Liver (tissue), 9 donors: ENCODE data around the gene PLA1A. TPM values are rescaled to one million over a fixed set of nuclear protein-coding genes. Genes with fewer than 3 reads are reported as not detected.

Experiments
- DNase-seq: peaks from one replicate; pipeline ENCODE4 v3.0.0-alpha.2; 2017; ENCODE audit warnings: low spot score
- H3K27ac ChIP-seq, 2 donors: one replicate each; pipeline ENCODE4 v1.7.0; 2013; ENCODE audit warnings: inconsistent platforms in 2 of 2, low read length in 2 of 2, control low read depth in 1 of 2, low read depth in 1 of 2, mild to moderate bottlenecking in 1 of 2
- H3K27me3 ChIP-seq, 4 donors: one replicate each; pipeline versions ENCODE4 v1.6.1 to v1.7.0; 2013; ENCODE audit warnings: low read length in 3 of 4, inconsistent platforms in 1 of 4, mild to moderate bottlenecking in 1 of 4, moderate library complexity in 1 of 4; ENCODE audit not compliant: control insufficient read depth in 4 of 4, insufficient read depth in 4 of 4
- H3K36me3 ChIP-seq, 4 donors: one replicate each; pipeline versions ENCODE4 v1.6.1 to v1.7.0; 2013; ENCODE audit warnings: low read length in 3 of 4, mild to moderate bottlenecking in 3 of 4, low read depth in 1 of 4, moderate library complexity in 1 of 4; ENCODE audit not compliant: control insufficient read depth in 4 of 4, insufficient read depth in 3 of 4
- H3K4me1 ChIP-seq, 4 donors: one replicate each; pipeline versions ENCODE4 v1.6.1 to v1.7.0; 2013; ENCODE audit warnings: low read length in 3 of 4, mild to moderate bottlenecking in 3 of 4, moderate library complexity in 1 of 4; ENCODE audit not compliant: control insufficient read depth in 4 of 4, insufficient read depth in 4 of 4
- H3K4me3 ChIP-seq, 3 donors: one replicate each; pipeline versions ENCODE4 v1.6.1 to v1.7.0; 2013; ENCODE audit warnings: low read length in 3 of 3, control low read depth in 1 of 3, low read depth in 1 of 3, mild to moderate bottlenecking in 1 of 3
- H3K9ac ChIP-seq, 2 donors: one replicate each; pipeline ENCODE4 v1.7.0; 2013; ENCODE audit warnings: low read length in 2 of 2, mild to moderate bottlenecking in 2 of 2, moderate library complexity in 2 of 2, control low read depth in 1 of 2, low read depth in 1 of 2
- H3K9me3 ChIP-seq, 4 donors: one replicate each; pipeline versions ENCODE4 v1.6.1 to v1.7.0; 2013; ENCODE audit warnings: low read length in 3 of 4; ENCODE audit not compliant: control insufficient read depth in 4 of 4
- EGR1 ChIP-seq, 2 donors: IDR thresholded peaks; 2 replicates each; pipeline ENCODE4 v1.6.1; 2016 to 2018; ENCODE audit warnings: antibody characterized with exemption in 2 of 2, low read depth in 2 of 2
- FOXA1 ChIP-seq: IDR thresholded peaks from 2 replicates; pipeline ENCODE4 v1.6.1; 2016; ENCODE audit warnings: antibody characterized with exemption
- FOXA2 ChIP-seq: IDR thresholded peaks from 2 replicates; pipeline ENCODE4 v1.6.1; 2016; ENCODE audit warnings: antibody characterized with exemption
- GABPA ChIP-seq, 2 donors: IDR thresholded peaks in 1 of 2; conservative IDR thresholded peaks in 1 of 2; 2 replicates each; pipeline ENCODE4 v1.6.1; 2016; ENCODE audit warnings: antibody characterized with exemption in 2 of 2, mild to moderate bottlenecking in 1 of 2, moderate library complexity in 1 of 2
- HNF4A ChIP-seq, 2 donors: conservative IDR thresholded peaks; 2 replicates each; pipeline ENCODE4 v1.6.1; 2016; ENCODE audit warnings: antibody characterized with exemption in 2 of 2, mild to moderate bottlenecking in 2 of 2
- HNF4G ChIP-seq: IDR thresholded peaks from 2 replicates; pipeline ENCODE4 v1.6.1; 2016; ENCODE audit warnings: antibody characterized with exemption
- JUND ChIP-seq, 2 donors: IDR thresholded peaks; 2 replicates each; pipeline ENCODE4 v1.6.1; 2016; ENCODE audit warnings: antibody characterized with exemption in 2 of 2
- NR2F2 ChIP-seq: IDR thresholded peaks from 2 replicates; pipeline ENCODE4 v1.6.1; 2016; ENCODE audit warnings: antibody characterized with exemption
- RAD21 ChIP-seq, 2 donors: IDR thresholded peaks; 2 replicates each; pipeline ENCODE4 v1.6.1; 2016; ENCODE audit warnings: antibody characterized with exemption in 2 of 2, mild to moderate bottlenecking in 2 of 2
- RXRA ChIP-seq, 2 donors: IDR thresholded peaks; 2 replicates each; pipeline ENCODE4 v1.6.1; 2017 to 2018; ENCODE audit warnings: antibody characterized with exemption in 2 of 2, mild to moderate bottlenecking in 1 of 2
- SP1 ChIP-seq: IDR thresholded peaks from 2 replicates; pipeline ENCODE4 v1.6.1; 2018; ENCODE audit warnings: antibody characterized with exemption, mild to moderate bottlenecking
- TAF1 ChIP-seq: conservative IDR thresholded peaks from 2 replicates; pipeline ENCODE4 v1.6.1; 2016; ENCODE audit warnings: antibody characterized with exemption, mild to moderate bottlenecking
- YY1 ChIP-seq: IDR thresholded peaks from 2 replicates; pipeline ENCODE4 v1.6.1; 2016; ENCODE audit warnings: antibody characterized with exemption, mild to moderate bottlenecking
- WGBS: extraction: QIAGEN DNeasy Blood & Tissue Kit; methylation state at CpG from one replicate; pipeline ENCODE4 v1.1.7; 2013; 5-methylcytosine and 5-hydroxymethylcytosine counted together
- polyA plus RNA-seq, 2 donors: library from polyadenylated mRNA; stranded (reverse) in 1 of 2; unstranded in 1 of 2; fragments of 200-250 nt in 1 of 2; fragments of >200 nt in 1 of 2; fragmentation: Nextera tagmentation in 1 of 2; extraction: Ambion mirVana in 1 of 2; gene quantifications; one replicate each; pipeline versions ENCODE4 v1.2.1 to v1.2.3, GENCODE V29; 2013 to 2015
- total RNA-seq, 2 donors: library from RNA; depleted of rRNA; stranded (reverse); fragments of >200 nt; gene quantifications; one replicate each; pipeline ENCODE4 v1.2.3, GENCODE V29; 2014
- TF ChIP-seq, protein P1 (sequence below): IDR thresholded peaks from 2 replicates; pipeline ENCODE4 v1.6.1; 2016; ENCODE audit warnings: antibody characterized with exemption
- TF ChIP-seq, protein P2 (sequence below): fragments of 150-350 bp; IDR thresholded peaks from 2 replicates; pipeline ENCODE4 v1.5.1; 2017; ENCODE audit warnings: improper control_type of control experiment, low read depth, low read length; ENCODE audit not compliant: missing input control
- TF ChIP-seq, protein P3 (sequence below): IDR thresholded peaks from 2 replicates; pipeline ENCODE4 v1.6.1; 2016; ENCODE audit warnings: antibody characterized with exemption, mild to moderate bottlenecking
- TF ChIP-seq, protein P4 (sequence below): IDR thresholded peaks from 2 replicates; pipeline ENCODE4 v1.6.1; 2016; ENCODE audit warnings: antibody characterized with exemption
- donor health status: healthy.
- donor health status: healthy.
- donor health status: healthy.
- donor health status: healthy.
- donor health status: healthy.

Gene PLA1A
- total and polyA plus RNA-seq, 4 donors, result 6.0 to 63.9 (median 33.0) TPM

DNA sequence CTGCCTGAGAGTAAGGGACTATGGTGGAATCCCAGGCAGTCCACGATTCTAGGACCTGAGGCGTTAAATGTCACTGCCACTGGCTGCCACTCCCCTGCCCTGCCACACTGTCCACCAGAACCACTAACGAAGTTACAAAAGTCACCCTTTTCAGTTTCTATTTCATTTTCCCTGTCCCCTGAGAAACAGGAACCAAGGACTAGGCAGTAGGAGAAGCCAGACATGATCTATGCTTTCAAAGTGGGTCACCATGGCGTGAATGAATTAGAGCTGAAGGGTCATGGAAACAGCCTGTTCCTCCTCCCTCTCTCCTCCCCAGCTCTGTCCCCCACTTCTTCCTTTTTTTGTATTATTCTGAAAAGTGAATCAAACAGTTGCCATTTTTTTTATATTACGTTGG lies 27.5 kb upstream of the PLA1A start:
- H3K27ac ChIP-seq, result peak overlapping the region in 1 of 2 donors; percentile 10
- H3K9ac ChIP-seq, result no peak overlapping the region
- DNase-seq, result no peak
- TF ChIP-seq, protein P1, sequence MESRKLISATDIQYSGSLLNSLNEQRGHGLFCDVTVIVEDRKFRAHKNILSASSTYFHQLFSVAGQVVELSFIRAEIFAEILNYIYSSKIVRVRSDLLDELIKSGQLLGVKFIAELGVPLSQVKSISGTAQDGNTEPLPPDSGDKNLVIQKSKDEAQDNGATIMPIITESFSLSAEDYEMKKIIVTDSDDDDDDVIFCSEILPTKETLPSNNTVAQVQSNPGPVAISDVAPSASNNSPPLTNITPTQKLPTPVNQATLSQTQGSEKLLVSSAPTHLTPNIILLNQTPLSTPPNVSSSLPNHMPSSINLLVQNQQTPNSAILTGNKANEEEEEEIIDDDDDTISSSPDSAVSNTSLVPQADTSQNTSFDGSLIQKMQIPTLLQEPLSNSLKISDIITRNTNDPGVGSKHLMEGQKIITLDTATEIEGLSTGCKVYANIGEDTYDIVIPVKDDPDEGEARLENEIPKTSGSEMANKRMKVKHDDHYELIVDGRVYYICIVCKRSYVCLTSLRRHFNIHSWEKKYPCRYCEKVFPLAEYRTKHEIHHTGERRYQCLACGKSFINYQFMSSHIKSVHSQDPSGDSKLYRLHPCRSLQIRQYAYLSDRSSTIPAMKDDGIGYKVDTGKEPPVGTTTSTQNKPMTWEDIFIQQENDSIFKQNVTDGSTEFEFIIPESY, result no peak
- no peak for TF ChIP-seq EGR1 (IDR thresholded peaks at IDR 0.05; ENCODE audit: low read depth in 2 of 2)
- no peak for TF ChIP-seq NR2F2
- TF ChIP-seq, protein P2, sequence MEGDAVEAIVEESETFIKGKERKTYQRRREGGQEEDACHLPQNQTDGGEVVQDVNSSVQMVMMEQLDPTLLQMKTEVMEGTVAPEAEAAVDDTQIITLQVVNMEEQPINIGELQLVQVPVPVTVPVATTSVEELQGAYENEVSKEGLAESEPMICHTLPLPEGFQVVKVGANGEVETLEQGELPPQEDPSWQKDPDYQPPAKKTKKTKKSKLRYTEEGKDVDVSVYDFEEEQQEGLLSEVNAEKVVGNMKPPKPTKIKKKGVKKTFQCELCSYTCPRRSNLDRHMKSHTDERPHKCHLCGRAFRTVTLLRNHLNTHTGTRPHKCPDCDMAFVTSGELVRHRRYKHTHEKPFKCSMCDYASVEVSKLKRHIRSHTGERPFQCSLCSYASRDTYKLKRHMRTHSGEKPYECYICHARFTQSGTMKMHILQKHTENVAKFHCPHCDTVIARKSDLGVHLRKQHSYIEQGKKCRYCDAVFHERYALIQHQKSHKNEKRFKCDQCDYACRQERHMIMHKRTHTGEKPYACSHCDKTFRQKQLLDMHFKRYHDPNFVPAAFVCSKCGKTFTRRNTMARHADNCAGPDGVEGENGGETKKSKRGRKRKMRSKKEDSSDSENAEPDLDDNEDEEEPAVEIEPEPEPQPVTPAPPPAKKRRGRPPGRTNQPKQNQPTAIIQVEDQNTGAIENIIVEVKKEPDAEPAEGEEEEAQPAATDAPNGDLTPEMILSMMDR, result no peak
- no peak for TF ChIP-seq FOXA1
- no peak for TF ChIP-seq HNF4G
- TF ChIP-seq RAD21 (IDR thresholded peaks at IDR 0.05), result no peak
- no peak for TF ChIP-seq GABPA (IDR thresholded peaks at IDR 0.05 in 1 of 2, conservative IDR thresholded peaks at IDR 0.05 in 1 of 2)
- no peak for TF ChIP-seq TAF1
- H3K27me3 ChIP-seq, result no peaks in the 10 kb centered on the region
- no peak overlapping the region for H3K4me3 ChIP-seq
- no peaks in the 10 kb centered on the region for H3K36me3 ChIP-seq
- 82% methylated on average over 5 of the region's 5 CpGs for WGBS
- H3K9me3 ChIP-seq, result no peaks in the 10 kb centered on the region
- no peaks in the 10 kb centered on the region for H3K4me1 ChIP-seq

DNA sequence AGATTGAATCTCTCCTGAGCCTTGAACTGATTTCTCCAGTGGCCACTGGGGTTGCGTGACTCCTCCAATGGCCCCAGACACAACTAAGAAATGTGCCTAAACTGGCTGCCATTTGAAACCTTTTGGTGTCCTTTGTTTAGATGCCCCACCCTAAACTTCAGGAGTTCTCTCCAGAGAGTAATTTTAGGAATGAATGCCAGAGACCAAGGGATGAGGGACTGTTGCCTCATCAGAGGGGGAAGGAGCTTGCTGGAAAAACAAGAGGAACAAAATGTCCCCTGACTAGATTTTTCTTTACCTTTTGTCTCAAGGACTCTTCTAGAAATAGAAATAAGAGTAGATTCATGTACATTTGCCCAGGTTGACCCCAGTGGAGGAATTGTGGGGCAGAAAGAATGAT lies 26.5 kb upstream of the PLA1A start:
- Histone ChIP-seq H3K27ac (no peak overlapping the region), H3K27me3 (no peaks in the 10 kb centered on the region), H3K9me3 (no peaks in the 10 kb centered on the region), H3K4me1 (no peaks in the 10 kb centered on the region), H3K9ac (no peak overlapping the region), H3K4me3 (no peak overlapping the region), H3K36me3 (no peaks in the 10 kb centered on the region)
- no peak for DNase-seq
- no peak for TF ChIP-seq SP1
- TF ChIP-seq JUND (IDR thresholded peaks at IDR 0.05), result no peak
- no peak for TF ChIP-seq TAF1
- no peak for TF ChIP-seq HNF4G
- no peak for TF ChIP-seq EGR1 (IDR thresholded peaks at IDR 0.05; ENCODE audit: low read depth in 2 of 2)
- TF ChIP-seq, protein P3, sequence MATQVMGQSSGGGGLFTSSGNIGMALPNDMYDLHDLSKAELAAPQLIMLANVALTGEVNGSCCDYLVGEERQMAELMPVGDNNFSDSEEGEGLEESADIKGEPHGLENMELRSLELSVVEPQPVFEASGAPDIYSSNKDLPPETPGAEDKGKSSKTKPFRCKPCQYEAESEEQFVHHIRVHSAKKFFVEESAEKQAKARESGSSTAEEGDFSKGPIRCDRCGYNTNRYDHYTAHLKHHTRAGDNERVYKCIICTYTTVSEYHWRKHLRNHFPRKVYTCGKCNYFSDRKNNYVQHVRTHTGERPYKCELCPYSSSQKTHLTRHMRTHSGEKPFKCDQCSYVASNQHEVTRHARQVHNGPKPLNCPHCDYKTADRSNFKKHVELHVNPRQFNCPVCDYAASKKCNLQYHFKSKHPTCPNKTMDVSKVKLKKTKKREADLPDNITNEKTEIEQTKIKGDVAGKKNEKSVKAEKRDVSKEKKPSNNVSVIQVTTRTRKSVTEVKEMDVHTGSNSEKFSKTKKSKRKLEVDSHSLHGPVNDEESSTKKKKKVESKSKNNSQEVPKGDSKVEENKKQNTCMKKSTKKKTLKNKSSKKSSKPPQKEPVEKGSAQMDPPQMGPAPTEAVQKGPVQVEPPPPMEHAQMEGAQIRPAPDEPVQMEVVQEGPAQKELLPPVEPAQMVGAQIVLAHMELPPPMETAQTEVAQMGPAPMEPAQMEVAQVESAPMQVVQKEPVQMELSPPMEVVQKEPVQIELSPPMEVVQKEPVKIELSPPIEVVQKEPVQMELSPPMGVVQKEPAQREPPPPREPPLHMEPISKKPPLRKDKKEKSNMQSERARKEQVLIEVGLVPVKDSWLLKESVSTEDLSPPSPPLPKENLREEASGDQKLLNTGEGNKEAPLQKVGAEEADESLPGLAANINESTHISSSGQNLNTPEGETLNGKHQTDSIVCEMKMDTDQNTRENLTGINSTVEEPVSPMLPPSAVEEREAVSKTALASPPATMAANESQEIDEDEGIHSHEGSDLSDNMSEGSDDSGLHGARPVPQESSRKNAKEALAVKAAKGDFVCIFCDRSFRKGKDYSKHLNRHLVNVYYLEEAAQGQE, result no peak
- TF ChIP-seq FOXA2, result no peak
- TF ChIP-seq, protein P2, result no peak
- TF ChIP-seq FOXA1, result no peak
- TF ChIP-seq, protein P4, sequence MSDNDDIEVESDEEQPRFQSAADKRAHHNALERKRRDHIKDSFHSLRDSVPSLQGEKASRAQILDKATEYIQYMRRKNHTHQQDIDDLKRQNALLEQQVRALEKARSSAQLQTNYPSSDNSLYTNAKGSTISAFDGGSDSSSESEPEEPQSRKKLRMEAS, result no peak
- no peak for TF ChIP-seq RXRA (IDR thresholded peaks at IDR 0.05)
- TF ChIP-seq HNF4A (conservative IDR thresholded peaks at IDR 0.05), result no peak
- TF ChIP-seq, protein P1, result no peak
- no peak for TF ChIP-seq RAD21 (IDR thresholded peaks at IDR 0.05)
- no peak for TF ChIP-seq YY1
- TF ChIP-seq GABPA (IDR thresholded peaks at IDR 0.05 in 1 of 2, conservative IDR thresholded peaks at IDR 0.05 in 1 of 2), result no peak
- WGBS, result 97% methylated on average over 1 of the region's 1 CpG
